ENCODE data around the gene HMSD. TPM values are rescaled to one million over a fixed set of nuclear protein-coding genes. Genes with fewer than 3 reads are reported as not detected.

Gene HMSD
- total RNA-seq, 1 donor from 2014 or later: not detected

DNA sequence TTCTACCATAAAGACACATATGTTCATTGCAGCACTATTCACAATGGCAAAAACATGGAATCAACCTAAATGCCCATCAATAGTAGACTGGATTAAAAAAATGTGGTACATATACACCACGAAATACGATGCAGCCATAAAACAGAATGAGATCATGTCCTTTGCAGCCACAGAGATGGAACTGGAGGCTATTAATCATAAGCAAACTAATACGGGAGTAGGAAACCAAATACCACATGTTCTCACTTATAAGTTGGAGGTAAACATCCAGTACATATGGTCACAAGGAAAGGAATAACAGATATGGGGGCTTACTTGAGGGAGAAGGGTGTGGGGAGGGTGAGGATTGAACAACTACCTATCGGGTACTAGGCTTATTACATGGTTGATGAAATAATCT, 7.7 kb downstream of the HMSD start:
- DNase-seq: no peak

DNA sequence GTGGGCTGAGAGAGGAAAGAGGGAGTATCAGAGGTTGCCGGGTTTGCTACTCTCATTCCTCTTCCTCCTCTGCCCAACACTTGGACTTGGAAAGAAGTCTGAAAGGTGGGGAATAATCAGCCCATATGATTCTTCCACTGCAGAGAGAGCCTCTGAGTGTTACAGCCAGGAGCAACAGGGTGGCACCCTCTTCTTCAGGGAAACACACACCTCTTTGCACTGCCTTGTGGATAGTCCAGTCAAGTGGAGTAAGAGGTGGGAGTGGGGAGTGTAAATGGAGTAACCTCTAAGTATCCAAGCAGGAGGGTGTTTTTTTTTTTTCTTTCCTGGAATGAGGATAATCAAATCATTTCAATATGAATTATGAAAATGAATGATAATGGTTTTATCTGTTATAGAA, 11.8 kb downstream of the HMSD start:
- DNase-seq: no peak

DNA sequence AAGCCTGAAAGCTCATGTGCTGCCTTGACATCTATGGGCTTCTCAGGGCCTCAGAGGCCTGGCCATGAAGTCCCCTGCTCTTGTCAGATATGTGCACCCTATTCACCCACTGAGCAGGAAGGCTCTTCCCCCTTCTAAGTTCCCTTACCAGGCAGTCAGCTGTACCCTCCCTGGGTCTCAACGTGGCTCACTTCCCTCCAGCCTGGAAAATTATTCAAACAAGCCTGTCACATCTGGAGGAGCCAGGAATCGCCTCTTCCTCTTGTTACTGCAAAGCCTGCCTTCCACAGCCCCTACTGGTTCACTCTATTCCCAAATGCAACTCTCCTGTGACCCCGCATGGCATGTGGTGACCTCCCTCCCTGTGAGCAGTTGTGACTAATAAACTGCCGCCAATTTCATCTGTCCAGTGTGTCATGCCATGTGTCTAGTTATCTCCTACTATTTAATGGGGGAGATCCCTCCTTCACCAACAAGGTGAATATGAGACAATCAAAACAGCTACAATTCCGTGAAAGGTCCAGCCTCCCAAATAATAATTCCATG, 12.4 kb downstream of the HMSD start:
- no peak for DNase-seq

DNA sequence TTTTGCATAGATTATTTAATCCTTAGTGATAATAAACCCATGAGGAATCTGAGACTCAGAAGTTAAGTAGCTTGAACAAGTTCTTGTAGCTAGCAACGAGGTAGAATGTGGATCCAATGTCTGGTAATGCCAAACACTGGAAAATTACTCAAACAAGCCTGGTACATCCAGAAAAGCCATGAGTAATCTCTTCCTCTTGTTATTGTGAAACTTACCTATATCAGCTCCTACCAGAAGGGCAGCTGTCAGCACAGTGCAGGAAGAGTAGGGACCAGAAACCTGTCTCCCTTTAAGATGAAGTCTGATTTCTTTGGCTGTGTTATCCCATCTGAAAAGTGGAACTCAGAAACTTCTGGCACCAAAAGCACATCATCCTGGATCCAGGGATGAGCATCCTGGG, 13.0 kb downstream of the HMSD start:
- DNase-seq: no peak

DNA sequence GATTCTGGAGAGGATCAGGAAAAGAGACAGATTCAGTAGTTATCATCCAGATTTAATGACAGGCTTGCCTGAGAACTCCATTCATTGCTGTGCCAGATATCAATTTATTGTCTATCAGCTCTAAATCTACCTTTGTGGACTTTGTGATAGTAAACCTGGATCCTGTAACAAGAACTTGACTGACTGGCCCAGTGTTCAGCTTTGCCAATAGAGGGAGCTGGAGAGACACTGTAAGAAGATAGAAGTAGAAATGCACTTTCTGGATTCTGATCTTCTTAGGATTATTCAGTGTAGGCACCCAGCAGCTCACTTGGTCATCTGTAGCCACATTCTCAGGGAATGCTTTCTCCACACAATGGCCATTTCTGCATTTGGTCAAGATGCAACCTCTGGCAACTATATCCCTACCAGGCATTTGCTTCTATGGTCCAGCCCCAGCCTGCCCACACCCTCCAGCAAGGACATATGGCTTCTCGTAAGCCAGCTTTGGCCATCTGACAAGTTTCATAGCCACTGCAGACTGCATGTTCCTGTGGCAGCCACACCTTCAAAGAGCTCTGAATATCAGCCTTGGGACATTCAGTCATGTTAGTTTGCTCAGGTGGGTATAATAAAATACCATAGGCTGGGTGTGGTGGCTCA, 14.6 kb downstream of the HMSD start:
- DNase-seq: peak; percentile 61

DNA sequence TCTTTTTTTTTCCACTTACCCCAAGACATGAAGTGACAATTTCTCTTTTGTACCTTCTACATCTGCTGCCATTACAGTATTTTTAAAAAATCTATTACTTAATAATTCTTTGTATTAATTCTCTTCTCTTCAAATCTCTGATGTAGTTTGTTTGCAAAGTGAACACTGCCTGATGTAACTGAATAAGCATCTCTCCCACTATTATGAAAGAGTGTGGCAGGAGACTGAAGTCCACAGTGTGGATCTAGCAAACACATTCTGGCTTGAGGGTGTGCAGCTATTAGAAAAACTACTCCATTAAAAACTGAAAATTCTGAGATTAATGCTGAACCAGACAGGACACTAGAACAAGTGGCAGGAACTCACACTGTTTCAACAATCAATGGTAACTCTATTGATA, 15.8 kb downstream of the HMSD start:
- no peak for DNase-seq

DNA sequence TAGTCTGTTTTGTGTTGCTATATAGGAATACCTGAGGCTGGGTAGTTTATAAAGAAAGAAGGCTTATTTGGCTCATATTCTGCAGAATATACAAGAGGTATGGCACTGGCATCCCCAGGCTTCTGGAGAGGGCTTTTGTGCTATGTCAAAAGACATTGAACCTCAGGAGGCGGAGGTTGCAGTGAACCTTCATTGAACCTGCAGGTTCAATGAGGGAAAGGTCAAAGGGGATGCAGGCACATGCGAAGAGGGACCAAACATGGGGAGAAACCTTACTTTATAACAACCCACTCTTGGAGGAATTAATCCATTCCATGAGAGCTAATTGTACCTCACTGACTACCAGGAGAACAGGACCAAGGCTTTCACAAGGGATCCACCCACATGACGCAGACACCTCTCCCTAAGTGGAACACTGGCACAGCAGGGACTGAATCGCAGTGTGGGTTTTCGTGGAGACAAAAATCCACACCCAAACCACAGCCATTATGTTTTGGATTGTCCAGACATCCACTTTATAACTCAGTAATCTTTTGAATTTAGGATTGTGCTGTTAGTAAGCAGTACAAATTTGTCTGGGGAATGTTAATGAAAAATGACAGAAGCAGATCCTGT, 16.7 kb downstream of the HMSD start:
- DNase-seq: no peak

DNA sequence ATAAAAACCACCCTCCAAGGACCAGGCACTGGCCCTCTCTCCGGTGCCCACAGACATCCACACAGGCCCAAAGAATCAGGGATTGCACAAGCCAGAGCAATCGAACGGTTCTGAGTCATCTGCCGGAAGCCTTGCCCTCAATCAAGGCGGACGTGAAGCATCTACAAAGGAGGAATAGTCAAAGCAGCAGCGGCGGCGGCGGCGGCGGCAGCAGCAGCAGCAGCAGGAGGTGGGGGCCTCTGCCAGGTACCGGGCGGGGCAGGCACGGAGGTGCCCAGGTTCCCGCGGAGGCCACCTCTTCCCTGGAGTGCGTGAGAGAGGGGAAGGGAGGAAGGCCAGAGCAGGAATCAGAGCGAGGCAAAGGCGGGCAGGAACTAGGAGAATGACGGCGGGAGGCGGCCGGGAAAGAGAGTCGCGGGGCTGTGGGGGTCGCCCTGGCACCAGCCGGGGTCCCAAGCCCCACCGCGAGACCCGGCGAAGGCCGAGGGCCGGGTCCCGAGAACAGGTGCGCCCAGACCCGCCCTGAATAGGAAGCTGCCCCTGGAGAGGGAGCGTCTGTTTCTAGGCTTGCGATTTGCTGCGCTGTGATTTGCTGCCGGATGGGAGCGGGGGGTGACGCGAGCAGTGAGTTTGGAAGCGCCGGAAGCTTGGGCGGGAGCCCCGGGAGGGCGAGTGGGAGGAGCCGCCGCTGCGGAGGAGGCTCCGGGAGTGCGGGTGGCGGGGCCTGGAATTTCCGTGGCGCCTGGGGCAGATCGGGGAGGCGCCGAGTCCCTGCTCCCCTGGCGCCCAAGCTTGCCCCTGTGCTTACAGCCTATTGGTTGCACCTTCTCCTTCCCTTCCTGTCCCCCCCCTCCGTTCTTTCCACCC, 21.1 kb downstream of the HMSD start, which contains the start of gene SERPINB8:
TSS of gene SERPINB8 (plus strand) at position 140 of the 867 bp plus-strand sequence. CDS start 8,228 bp downstream, outside the sequence.
- peak; percentile 98 for DNase-seq

DNA sequence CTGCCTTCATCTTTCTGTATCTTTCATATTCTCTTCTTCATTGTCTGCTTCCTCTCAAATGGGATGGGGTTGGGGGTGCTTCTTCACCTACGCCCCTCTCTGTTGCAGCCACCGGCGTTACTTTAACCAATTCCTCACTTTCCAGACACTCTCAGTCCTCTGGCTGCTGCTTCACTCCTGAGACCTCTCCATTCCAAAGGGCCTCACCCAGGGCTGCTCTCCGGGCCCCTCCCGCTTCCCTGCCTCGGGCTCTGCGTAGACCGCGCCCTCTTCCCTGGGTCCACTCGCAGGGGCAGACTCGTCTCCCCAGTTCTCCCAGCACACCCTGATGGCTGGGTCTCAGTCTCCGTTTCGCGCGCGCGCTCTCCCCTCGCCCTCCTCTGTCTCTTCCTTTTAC, 21.7 kb downstream of the HMSD start:
- DNase-seq: peak; percentile 72

DNA sequence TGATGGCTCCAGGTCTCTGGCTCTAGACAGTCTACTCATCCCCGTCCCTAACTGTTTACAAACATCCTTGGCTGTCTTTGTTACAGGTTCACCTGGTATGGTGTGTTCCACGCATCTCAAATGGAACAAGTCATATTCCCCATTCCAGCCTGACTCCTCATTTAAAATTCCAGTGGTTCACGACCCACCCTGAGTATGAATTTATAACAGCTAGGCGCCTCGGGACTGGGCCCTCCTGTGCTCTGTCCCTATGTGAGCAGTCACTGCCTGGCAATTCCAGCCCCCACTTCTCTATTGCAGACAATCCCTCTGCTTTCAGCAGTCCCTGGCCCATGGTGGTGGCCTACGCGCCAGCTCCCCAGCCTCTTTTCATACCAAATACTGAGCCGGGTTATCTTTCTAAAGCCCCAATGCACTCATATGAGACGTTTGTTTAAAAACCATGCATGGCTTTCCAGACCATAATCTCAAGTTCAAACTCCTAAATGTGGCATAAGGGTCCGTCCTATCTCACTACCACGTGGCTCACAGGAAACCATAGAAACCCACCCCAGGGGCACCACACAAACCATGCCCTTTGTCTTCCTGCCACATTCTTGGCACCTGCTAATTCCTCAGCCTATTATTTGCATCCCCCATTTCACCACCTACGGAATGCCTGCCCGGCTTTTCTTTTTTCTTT, 22.4 kb downstream of the HMSD start:
- no peak for DNase-seq

DNA sequence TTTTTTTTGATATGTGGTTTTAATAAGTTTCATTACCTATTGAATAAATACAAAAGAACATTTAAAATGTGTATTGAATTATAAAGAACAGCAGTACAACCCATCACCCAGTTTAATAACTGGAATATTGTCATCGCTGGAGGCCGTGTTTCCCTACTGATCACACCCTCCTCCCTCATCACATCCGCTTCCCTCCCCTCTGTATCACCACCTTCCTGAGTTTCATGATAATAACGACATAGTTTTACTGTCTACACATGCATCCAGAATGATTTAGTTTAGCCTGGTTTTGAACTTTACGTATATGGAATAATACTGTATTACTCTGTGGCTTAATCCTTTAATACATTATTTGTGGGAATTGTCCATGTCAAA, 22.9 kb downstream of the HMSD start:
- DNase-seq: no peak

DNA sequence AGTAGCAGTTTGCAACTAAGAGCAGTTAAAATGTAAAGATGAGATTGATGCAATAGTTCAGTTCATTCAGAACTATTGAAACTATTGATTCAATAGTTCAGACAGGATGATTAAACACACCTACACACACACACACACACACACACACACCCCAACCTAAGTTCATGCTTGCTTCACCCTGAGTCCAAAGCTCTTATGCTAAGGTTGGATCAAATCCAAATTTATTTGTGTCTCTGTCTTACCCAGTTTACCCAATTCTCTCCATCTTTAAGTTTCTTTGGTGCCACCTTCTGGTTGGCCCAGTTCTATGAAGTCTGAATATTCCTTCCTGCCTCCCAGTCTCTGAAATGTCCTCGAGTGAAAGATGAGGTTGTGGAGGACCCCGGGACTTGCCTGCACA, 25.9 kb downstream of the HMSD start:
- no peak for DNase-seq

DNA sequence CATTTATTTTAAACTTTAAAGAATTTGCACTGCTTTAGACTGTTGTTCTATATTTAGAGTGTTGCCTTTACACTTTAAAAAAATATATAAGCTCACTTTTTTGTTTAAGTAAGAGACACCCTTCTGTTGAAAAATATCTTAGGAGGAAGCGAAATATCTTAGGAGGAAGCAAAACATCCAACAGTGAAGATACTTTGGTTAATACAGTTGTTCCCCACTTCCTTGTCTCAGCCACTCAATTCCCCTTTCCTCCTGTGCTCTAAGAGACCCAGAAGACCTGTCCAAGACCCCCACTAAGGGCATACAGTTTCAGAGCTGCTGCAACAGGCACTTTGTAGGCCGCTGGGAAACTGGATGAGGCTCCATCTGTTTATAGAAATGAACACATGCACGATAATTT, 26.5 kb downstream of the HMSD start:
- DNase-seq: no peak

DNA sequence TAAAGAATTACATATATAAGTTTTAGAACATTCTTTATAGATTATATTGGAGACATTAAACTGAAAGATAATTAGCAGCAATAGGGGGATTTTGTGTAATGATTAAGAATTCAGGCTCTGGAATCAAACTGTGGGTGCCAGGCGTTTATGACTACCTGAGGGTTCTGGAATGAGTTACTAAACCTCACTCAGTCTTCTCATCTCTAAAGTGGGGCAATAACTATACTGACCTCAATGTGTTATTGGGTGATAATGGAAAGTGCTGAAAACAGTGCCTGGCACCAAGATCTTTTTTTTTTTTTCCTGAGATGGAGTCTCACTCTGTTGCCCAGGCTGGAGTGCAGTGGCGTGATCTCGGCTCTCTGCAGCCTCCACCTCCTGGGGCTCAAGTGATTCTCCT, 27.9 kb downstream of the HMSD start:
- DNase-seq: no peak

DNA sequence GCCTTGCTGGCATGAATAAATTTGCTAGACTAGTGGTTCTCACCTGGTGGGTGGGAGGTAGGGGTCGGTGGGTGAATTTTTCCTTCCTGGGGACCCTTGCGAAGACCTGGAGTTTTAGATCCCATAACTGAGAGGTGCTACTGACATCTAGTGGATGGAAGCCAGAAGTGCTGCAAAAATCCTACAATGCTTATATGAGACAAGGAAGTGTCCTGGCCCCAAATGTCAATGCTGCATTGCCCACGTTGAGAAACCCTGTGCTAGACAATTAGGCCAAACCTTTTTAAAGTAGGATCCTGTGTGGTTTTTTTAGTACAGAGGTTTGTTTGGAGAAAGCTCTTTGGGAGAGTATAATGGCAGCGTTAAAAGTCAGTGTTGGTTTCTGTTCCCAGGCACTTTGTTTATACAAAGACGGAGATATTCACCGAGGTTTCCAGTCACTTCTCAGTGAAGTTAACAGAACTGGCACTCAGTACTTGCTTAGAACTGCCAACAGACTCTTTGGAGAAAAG, 30.4 kb downstream of the HMSD start:
- peak; percentile 82 for DNase-seq

DNA sequence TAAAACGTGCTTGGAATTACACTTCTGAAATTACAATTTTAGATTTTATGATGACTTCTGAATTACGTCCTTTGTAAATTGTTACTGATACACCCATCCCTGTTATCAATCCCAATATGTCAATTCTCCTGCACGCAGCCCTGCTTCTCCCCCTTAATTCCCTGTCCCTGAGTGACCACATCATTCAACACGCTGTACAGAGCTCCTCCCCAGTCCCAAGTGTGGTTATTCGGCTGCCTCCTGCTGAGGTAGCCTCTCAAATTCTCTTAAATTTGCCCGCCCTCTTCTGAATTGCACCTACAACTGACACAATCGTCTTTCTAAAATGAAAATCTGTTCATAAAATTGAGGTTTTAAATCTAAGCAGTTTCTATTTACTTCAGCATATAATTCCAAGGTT, 30.9 kb downstream of the HMSD start:
- DNase-seq: no peak

DNA sequence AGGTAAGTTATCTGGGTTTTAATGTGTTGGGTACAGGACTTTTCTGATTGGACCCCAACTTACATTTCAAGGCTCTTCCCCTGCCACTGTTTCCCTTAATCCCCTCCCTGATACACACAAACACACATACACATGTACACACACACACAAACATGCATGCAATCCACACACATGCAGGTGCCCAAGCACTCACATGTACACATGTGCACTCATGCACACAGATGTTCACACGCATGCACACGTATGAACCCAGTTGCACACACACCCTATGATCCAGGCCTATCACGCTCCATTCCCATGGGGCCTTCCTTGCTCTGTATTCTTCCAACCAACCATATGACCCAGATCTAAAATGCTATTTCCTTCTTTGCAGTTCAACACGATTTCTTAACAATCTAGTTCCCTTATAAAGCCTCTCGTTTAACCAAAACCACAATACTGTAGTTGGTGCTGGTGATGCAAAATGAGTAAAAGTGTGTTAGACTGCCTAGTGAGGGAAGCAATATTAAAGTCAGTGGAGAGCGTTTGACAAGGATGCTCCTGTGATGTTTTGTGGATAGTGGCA, 31.9 kb downstream of the HMSD start:
- DNase-seq: no peak

DNA sequence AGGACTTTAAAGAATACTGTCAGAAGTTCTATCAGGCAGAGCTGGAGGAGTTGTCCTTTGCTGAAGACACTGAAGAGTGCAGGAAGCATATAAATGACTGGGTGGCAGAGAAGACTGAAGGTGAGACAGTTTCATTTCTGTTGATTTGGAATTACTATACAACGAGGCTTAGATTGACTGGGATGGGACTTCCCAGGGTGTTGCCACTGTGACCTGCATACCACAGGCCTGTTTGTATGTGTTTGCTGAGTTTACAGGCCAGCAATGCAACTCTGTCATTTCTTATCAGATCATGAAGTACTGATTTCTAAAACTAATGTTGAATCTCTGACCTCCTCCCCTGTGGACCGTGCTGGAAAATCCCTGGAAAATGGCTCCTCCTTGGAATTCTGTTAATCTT, 32.6 kb downstream of the HMSD start:
- DNase-seq: no peak

DNA sequence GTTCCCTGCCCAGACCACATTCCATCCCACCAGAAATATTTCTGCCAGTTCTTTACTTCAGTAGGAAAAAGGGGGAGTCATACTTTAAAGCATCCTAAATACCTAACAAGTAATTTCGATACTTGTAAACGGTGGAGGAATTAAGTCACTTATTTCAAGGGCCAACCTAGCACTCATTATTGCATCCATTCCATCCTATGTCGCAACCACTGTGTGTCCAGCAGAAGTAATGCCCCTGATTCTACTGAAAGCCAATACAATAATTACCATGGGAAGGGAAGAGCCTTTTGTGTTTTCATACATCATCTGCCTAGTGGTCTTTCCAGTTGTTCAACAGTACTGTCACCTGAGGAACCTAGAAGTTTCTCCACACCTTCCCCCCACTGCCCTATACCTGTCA, 33.3 kb downstream of the HMSD start:
- no peak for DNase-seq

DNA sequence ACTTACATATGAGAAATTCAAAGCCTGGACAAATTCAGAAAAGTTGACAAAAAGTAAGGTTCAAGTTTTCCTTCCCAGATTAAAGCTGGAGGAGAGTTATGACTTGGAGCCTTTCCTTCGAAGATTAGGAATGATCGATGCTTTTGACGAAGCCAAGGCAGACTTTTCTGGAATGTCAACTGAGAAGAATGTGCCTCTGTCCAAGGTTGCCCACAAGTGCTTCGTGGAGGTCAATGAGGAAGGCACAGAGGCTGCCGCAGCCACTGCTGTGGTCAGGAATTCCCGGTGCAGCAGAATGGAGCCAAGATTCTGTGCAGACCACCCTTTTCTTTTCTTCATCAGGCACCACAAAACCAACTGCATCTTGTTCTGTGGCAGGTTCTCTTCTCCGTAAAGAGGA, 37.8 kb downstream of the HMSD start:
- DNase-seq: no peak

DNA sequence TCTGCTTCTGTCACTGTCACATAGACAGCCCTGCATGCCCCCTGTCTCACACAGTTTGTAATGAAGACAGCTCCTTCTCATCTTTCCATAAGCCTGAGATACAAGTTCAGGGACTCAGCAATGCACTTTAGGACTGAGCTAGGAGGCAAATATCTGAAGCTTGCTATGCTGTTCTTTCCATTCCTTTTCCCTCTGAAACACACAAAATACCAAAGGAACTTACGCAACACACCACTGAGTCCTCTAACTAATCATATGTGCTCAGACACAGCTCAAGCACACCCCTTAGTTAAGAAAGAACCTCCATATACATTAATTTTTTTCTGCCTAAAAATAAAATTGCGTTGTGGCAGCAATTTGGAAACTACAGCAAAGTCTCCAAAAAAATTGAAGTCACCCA, 38.6 kb downstream of the HMSD start:
- no peak for DNase-seq

DNA sequence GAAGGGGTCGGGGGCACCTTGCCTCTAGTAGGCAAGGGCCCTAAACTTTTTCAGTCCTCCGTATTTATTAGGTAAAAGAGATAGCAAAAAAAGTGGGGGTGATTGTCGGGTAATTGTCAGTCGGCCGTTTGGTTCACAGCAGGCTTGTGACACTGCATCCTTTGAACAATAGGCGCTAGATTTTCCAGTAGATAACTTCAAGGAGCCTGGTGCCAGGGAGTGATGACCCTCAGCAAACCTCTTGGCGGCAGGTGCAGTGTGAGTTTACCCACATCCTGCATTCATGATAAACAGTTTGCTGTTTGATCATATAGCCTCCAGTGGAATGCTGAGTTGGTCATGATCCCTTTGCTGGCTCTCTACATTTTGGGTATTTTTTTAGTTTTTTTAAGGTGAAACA, 43.6 kb downstream of the HMSD start:
- no peak for DNase-seq

Measured in tongue (tissue), 2 donors.